NOMO-1 treated with DMSO at 0.1 percent for 48 hours (cell line): ENCODE measurements around the gene CACUL1.
"Not testable (repeated sequence)": the region's sequence is repeated elsewhere in the genome, so short reads cannot be mapped to it uniquely, and the experiment has no call there.

Experiments used
- DNase-seq: peaks from one replicate; lab custom pipeline; 2025; ENCODE audit not compliant: unreplicated experiment; lab: John Stamatoyannopoulos, UW

Gene CACUL1

GRCh38 chr10:118754556-118755423 is at the start of gene CACUL1:
Gene CACUL1 (minus strand): TSS chr10:118754970. CDS start chr10:118754762, 208 bp downstream.
- DNase-seq = peak; percentile 99

GRCh38 chr10:118804262-118804773 is 49.5 kb upstream of the CACUL1 start:
- no peak for DNase-seq

- DNase-seq = no peak
These were observed 47.5 kb upstream of the CACUL1 start for GRCh38 chr10:118802126-118802793.

- DNase-seq = peak; percentile 11
These were observed 46.1 kb upstream of the CACUL1 start for GRCh38 chr10:118800920-118801319.

- no peak for DNase-seq
These were observed 45.0 kb upstream of the CACUL1 start for GRCh38 chr10:118799777-118800176.

- DNase-seq = no peak
These were observed 43.5 kb upstream of the CACUL1 start for GRCh38 chr10:118798231-118798662.

GRCh38 chr10:118794971-118795370 is 40.2 kb upstream of the CACUL1 start:
- not testable (repeated sequence) for DNase-seq

GRCh38 chr10:118793545-118793944 is 38.8 kb upstream of the CACUL1 start:
- no peak for DNase-seq

- DNase-seq = peak; percentile 95
These were observed 37.8 kb upstream of the CACUL1 start for GRCh38 chr10:118792526-118792925.

GRCh38 chr10:118790058-118790457 is 35.3 kb upstream of the CACUL1 start:
- no peak for DNase-seq

GRCh38 chr10:118785551-118785950 is 30.8 kb upstream of the CACUL1 start:
- DNase-seq = no peak

- no peak for DNase-seq
These were observed 29.2 kb upstream of the CACUL1 start for GRCh38 chr10:118783776-118784545.

- DNase-seq = not testable (repeated sequence)
These were observed 28.2 kb upstream of the CACUL1 start for GRCh38 chr10:118782916-118783465.

GRCh38 chr10:118781541-118781940 is 26.8 kb upstream of the CACUL1 start:
- no peak for DNase-seq

- DNase-seq = no peak
These were observed 24.0 kb upstream of the CACUL1 start for GRCh38 chr10:118778727-118779126.

- peak; percentile 11 for DNase-seq
These were observed 22.2 kb upstream of the CACUL1 start for GRCh38 chr10:118776960-118777359.

GRCh38 chr10:118776033-118776432 is 21.3 kb upstream of the CACUL1 start:
- no peak for DNase-seq

GRCh38 chr10:118775478-118775877 is 20.7 kb upstream of the CACUL1 start:
- no peak for DNase-seq

GRCh38 chr10:118773041-118773440 is 18.3 kb upstream of the CACUL1 start:
- DNase-seq = no peak

GRCh38 chr10:118771976-118772375 is 17.2 kb upstream of the CACUL1 start:
- DNase-seq = no peak
